Endothelial cell of umbilical vein (primary cell): Measurements from ENCODE around the gene KCNK16. TPM values are rescaled to one million over a fixed set of nuclear protein-coding genes. Genes with fewer than 3 reads are reported as not detected.

Experiments used
- BruUV-seq: library from RNA; stranded (reverse); fragments of 400-500 nt; replicated peaks from 2 replicates; lab custom pipeline; 2021; lab: Mats Ljungman, UMichigan
- CTCF ChIA-PET: fragments of 300-600, 350-600 bp; sonication (Branson Sonifier 250); formaldehyde crosslinking; loops from one replicate; lab custom pipeline; 2021; ENCODE audit warnings: antibody characterized with exemption, inconsistent platforms; lab: Charles Lee
- POLR2A ChIA-PET: fragments of 300-600, 350-600 bp; sonication (Branson Sonifier 250); formaldehyde crosslinking; loops from one replicate; lab custom pipeline; 2021; ENCODE audit warnings: antibody characterized with exemption, inconsistent platforms; lab: Charles Lee
- DNase-seq: peaks from one replicate; pipeline ENCODE4 v3.0.0-alpha.2; 2011; ENCODE audit warnings: low read depth, low spot score
- FAIRE-seq: peaks from 2 replicates; lab custom pipeline; 2011; peaks lifted over from hg19 to GRCh38; lab: Jason Lieb, UNC
- H2AFZ ChIP-seq: 2 replicates; pipeline ENCODE4 v1.6.0; 2012; ENCODE audit warnings: low read depth, low read length, control low read depth, inconsistent platforms
- H3K27ac ChIP-seq: 2 replicates; pipeline ENCODE4 v1.5.1; 2011; ENCODE audit warnings: low read depth, mild to moderate bottlenecking, control low read depth, low read length, moderate library complexity; ENCODE audit not compliant: insufficient read depth
- H3K27me3 ChIP-seq, 2 experiments: 2 replicates each; pipeline versions ENCODE4 v1.6.0 to v1.6.1; 2011; ENCODE audit warnings: low read length in 2 of 2, mixed read lengths in 1 of 2; ENCODE audit not compliant: control insufficient read depth in 2 of 2, insufficient read depth in 2 of 2
- H3K36me3 ChIP-seq, 2 experiments: 2 replicates in 1 of 2; 3 replicates in 1 of 2; pipeline ENCODE4 v1.5.1; 2011; ENCODE audit warnings: low read length in 2 of 2, mild to moderate bottlenecking in 1 of 2, moderate library complexity in 1 of 2; ENCODE audit not compliant: control insufficient read depth in 2 of 2, insufficient read depth in 2 of 2; ENCODE audit errors: extremely low read depth in 1 of 2
- H3K4me1 ChIP-seq: 3 replicates; pipeline ENCODE4 v1.5.1; 2011; ENCODE audit warnings: mild to moderate bottlenecking, low read length; ENCODE audit not compliant: control insufficient read depth, insufficient read depth; ENCODE audit errors: extremely low read depth
- H3K4me2 ChIP-seq: 2 replicates; pipeline ENCODE4 v1.6.1; 2011; ENCODE audit warnings: low read length, control low read depth, mixed read lengths; ENCODE audit not compliant: insufficient read depth
- H3K4me3 ChIP-seq, 3 experiments: fragments of 200-600 bp in 1 of 3; sonication (generic), shearing (Covaris generic) in 1 of 3; replicated peaks in 1 of 3; 2 replicates each; pipeline ENCODE4 v1.5.1; 2011 to 2016; ENCODE audit warnings: control low read depth in 3 of 3, low read length in 3 of 3, mild to moderate bottlenecking in 2 of 3, inconsistent platforms in 1 of 3, low read depth in 1 of 3, moderate library complexity in 1 of 3; ENCODE audit not compliant: insufficient read depth in 1 of 3
- H3K79me2 ChIP-seq: 2 replicates; pipeline ENCODE4 v1.6.0; 2012; ENCODE audit warnings: low read length, inconsistent platforms; ENCODE audit not compliant: control insufficient read depth, insufficient read depth
- H3K9ac ChIP-seq: replicated peaks from 2 replicates; pipeline ENCODE3; 2011; ENCODE audit warnings: low read length, control low read depth; ENCODE audit not compliant: insufficient read depth; ENCODE audit errors: extremely low read depth
- H3K9me1 ChIP-seq: replicated peaks from 3 replicates; pipeline ENCODE4 v1.6.0; 2011; ENCODE audit warnings: mild to moderate bottlenecking, low read length; ENCODE audit not compliant: control insufficient read depth, insufficient read depth; ENCODE audit errors: extremely low read depth
- H3K9me3 ChIP-seq: replicated peaks from 2 replicates; pipeline ENCODE4 v1.5.1; 2012; ENCODE audit warnings: low read length, inconsistent platforms; ENCODE audit not compliant: control insufficient read depth, insufficient read depth
- H4K20me1 ChIP-seq: replicated peaks from 2 replicates; pipeline ENCODE3; 2011; ENCODE audit warnings: mild to moderate bottlenecking, low read length; ENCODE audit not compliant: control insufficient read depth, insufficient read depth; ENCODE audit errors: extremely low read depth
- EZH2 ChIP-seq: IDR thresholded peaks from 2 replicates; pipeline ENCODE4 v1.6.1; 2012; ENCODE audit warnings: borderline replicate concordance, low read depth, mild to moderate bottlenecking, moderate library complexity, low read length, inconsistent platforms; ENCODE audit not compliant: severe bottlenecking
- FOS ChIP-seq: IDR thresholded peaks from 2 replicates; pipeline ENCODE4 v1.6.1; 2011; ENCODE audit warnings: mild to moderate bottlenecking, low read length, moderate library complexity, borderline replicate concordance; ENCODE audit not compliant: insufficient read depth
- MYC ChIP-seq: IDR thresholded peaks from one replicate; pipeline ENCODE4 v1.6.1; 2011; ENCODE audit warnings: mild to moderate bottlenecking, low read depth, low read length
- dilution Hi-C: fragments of 300-500 bp; cut with MboI; formaldehyde crosslinking; loops from one replicate; pipeline ENCODE4 v1.15.0; 2019; ENCODE audit warnings: low sequenced_read_pairs; ENCODE audit not compliant: extremely low pct_ligation_motif_present
- intact Hi-C: fragments of 100-400 bp; cut with micrococcal nuclease; formaldehyde crosslinking; loops from one replicate; pipeline ENCODE4 v1.10.0; 2022
- polyA plus RNA-seq, 4 experiments: library from polyadenylated mRNA; depleted of rRNA in 3 of 4; stranded (reverse) in 3 of 4; unstranded in 1 of 4; fragments of >200 nt; gene quantifications; 2 replicates each; pipeline versions ENCODE4 v1.2.1 to v1.2.3, GENCODE V29; 2011 to 2012; ENCODE audit warnings: missing spikeins in 1 of 4
- total RNA-seq: library from RNA; stranded (reverse); gene quantifications from 2 replicates; pipeline ENCODE4 v1.2.3, GENCODE V29; 2021
- TF ChIP-seq, protein P1 (sequence below), 2 donors: IDR thresholded peaks; 1 replicate in 1 of 2; 2 replicates in 1 of 2; pipeline ENCODE4 v1.5.1; 2011; ENCODE audit warnings: low read length in 2 of 2, mild to moderate bottlenecking in 2 of 2, moderate library complexity in 2 of 2, control low read depth in 1 of 2, inconsistent platforms in 1 of 2, low read depth in 1 of 2; ENCODE audit not compliant: insufficient read depth in 1 of 2; ENCODE audit errors: extremely low read depth in 1 of 2

The KCNK16 gene
- total and polyA plus RNA-seq, 2 donors (not counting 3 experiments of a cell fraction or from before 2014, with no cell fraction given): not detected

DNA sequence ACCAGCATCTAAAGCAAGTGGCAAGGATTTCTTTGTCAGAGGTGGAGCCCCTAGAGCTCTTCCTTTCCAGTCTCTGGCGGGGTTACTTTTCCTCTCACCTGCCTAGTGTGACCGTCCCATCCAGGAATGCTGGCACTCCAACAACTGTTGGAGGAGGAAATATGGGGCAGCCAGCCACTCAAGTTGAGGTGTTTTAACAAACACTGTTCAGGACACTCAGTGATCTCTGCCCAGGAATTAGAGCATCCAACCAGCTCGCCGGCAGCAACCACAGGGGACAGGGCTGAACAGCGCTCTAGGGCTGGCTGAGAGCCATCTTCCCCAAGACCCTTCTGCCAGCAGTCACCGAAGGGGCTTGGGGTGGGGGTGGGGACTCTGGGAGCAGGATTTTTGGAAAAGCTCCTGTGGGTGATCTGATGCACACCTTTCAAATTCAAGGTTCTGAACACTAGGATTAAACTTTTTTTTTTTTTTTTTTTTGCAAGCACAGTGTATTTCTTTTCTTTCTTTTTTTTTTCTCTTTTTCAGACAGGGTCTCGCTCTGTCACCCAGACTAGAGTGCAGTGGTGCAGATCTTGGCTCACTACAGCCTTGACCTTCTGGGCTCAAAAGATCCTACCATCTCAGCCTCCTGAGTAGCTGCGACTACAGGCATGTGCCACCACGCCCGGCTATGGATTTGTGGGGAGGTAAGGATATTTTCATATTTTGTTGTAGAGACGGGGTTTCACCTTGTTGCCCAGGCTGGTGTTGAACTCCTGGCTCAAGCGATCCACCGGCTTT is 28.4 kb upstream of the KCNK16 start:
- dilution Hi-C loops: no loop called here
- Histone ChIP-seq H3K4me2 (no peak overlapping the region), H4K20me1 (no peaks in the 10 kb centered on the region), H3K27ac (no peak overlapping the region), H3K9ac (no peak overlapping the region), H3K9me1 (no peaks in the 10 kb centered on the region), H3K4me1 (no peaks in the 10 kb centered on the region), H2AFZ (no peak overlapping the region), H3K27me3 (no peaks in the 10 kb centered on the region), H3K4me3 (no peak overlapping the region), H3K79me2 (no peaks in the 10 kb centered on the region), H3K36me3 (no peaks in the 10 kb centered on the region), H3K9me3 (no peaks in the 10 kb centered on the region)
- no peak for TF ChIP-seq FOS
- TF ChIP-seq EZH2: no peak
- TF ChIP-seq, protein P1, sequence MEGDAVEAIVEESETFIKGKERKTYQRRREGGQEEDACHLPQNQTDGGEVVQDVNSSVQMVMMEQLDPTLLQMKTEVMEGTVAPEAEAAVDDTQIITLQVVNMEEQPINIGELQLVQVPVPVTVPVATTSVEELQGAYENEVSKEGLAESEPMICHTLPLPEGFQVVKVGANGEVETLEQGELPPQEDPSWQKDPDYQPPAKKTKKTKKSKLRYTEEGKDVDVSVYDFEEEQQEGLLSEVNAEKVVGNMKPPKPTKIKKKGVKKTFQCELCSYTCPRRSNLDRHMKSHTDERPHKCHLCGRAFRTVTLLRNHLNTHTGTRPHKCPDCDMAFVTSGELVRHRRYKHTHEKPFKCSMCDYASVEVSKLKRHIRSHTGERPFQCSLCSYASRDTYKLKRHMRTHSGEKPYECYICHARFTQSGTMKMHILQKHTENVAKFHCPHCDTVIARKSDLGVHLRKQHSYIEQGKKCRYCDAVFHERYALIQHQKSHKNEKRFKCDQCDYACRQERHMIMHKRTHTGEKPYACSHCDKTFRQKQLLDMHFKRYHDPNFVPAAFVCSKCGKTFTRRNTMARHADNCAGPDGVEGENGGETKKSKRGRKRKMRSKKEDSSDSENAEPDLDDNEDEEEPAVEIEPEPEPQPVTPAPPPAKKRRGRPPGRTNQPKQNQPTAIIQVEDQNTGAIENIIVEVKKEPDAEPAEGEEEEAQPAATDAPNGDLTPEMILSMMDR (IDR thresholded peaks at IDR 0.05; ENCODE audit: extremely low read depth in 1 of 2, insufficient read depth in 1 of 2, low read depth in 1 of 2, low read length in 2 of 2): no peak
- TF ChIP-seq MYC: no peak
- DNase-seq (no peak), FAIRE-seq (no peak)
- ChIA-PET CTCF (interaction anchor here (3.3 kb wide), 1 partner anchor 11 kb away, joined by 15 read pairs; no protein-coding TSS in a partner anchor), POLR2A (no interaction called here)
- BruUV-seq: no TSS peak
- intact Hi-C loops: no loop called here
